Left ventricle myocardium inferior (tissue), 1 donor: Measurements from ENCODE around the gene TENT4B. TPM values are rescaled to one million over a fixed set of nuclear protein-coding genes. Genes with fewer than 3 reads are reported as not detected.
"Not testable (repeated sequence)": the region's sequence is repeated elsewhere in the genome, so short reads cannot be mapped to it uniquely, and the experiment has no call there.

ENCODE experiments used
- DNase-seq: peaks from one replicate; pipeline ENCODE4 v3.0.0-alpha.2; 2020
- H3K27ac ChIP-seq: fragments of 200-600 bp; replicated peaks from 2 replicates; pipeline ENCODE4 v1.8.0; 2021
- H3K27me3 ChIP-seq: fragments of 200-600 bp; 2 replicates; pipeline ENCODE4 v1.8.0; 2021; ENCODE audit warnings: low read depth
- H3K36me3 ChIP-seq: fragments of 200-600 bp; 2 replicates; pipeline ENCODE4 v1.8.0; 2021
- H3K4me1 ChIP-seq: fragments of 200-600 bp; 2 replicates; pipeline ENCODE4 v1.8.0; 2021
- H3K4me3 ChIP-seq: fragments of 200-600 bp; 2 replicates; pipeline ENCODE4 v1.8.0; 2021; ENCODE audit warnings: mild to moderate bottlenecking, moderate library complexity
- H3K9me3 ChIP-seq: fragments of 200-600 bp; replicated peaks from 2 replicates; pipeline ENCODE4 v1.8.0; 2021
- CTCF ChIP-seq: fragments of 200-600 bp; IDR thresholded peaks from 2 replicates; pipeline ENCODE4 v1.8.0; 2021; ENCODE audit warnings: antibody characterized with exemption, mild to moderate bottlenecking, borderline replicate concordance
- intact Hi-C: fragments of 100-400 bp; cut with micrococcal nuclease; formaldehyde crosslinking; loops from one replicate; pipeline ENCODE4 v1.11.0; 2022
- total RNA-seq: library from RNA; stranded (reverse); fragmentation: NEBNext Ultra II Directional; extraction: Animal tissue kit (Norgen Biotek cat#: 25700); gene quantifications from one replicate; pipeline ENCODE4 v1.2.1, GENCODE V29; 2021
- donor health status: DM: no; HTN: yes; CAD: no; lungs with severe emphysema.

Gene TENT4B
- total RNA-seq, 1 donor from 2014 or later: 7.5 TPM

DNA sequence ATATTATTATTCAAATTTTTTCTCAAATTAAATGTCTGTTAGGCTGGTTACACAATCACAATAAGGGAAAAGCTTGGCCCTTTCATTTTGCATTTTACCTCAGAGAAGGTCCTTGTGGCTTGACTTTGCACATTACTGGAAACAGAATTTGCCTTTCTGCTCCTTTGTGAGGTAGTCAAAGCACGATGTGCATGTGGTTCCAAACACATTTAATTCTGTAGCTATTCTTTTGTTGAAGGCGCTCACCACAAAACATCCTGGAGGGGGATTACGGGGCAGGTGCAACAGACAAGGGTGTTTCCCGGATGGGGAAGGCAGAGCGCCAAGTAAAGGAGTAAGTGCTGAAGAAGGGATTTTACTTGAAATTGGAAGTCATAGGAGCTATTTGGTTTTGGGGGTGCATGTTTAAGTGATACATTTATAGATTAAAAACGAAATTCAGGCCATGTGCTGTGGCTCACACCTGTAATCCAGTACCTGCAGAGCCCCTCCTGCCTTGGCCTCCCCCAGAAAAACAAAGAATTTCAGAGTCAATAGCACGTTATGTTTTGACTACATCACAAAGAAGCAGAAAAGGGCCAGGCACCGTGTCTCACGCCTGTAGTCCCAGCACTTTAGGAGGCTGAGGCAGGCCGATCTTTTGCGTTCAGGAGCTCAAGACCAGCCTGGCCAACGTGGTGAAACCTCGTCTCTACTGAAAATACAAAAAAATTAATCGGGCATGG lies 31.2 kb upstream of the TENT4B start:
- DNase-seq: no peak
- Histone ChIP-seq H3K27me3 (no peaks in the 10 kb centered on the region), H3K4me3 (no peak overlapping the region), H3K36me3 (no peaks in the 10 kb centered on the region), H3K27ac (no peak overlapping the region), H3K9me3 (no peaks in the 10 kb centered on the region), H3K4me1 (no peaks in the 10 kb centered on the region)
- TF ChIP-seq CTCF: no peak
- intact Hi-C loops: no loop called here

- H3K27ac ChIP-seq: no peak overlapping the region
- intact Hi-C loops: no loop called here
- H3K4me1 ChIP-seq: no peaks in the 10 kb centered on the region
- DNase-seq: no peak
- no peaks in the 10 kb centered on the region for H3K27me3 ChIP-seq
- H3K4me3 ChIP-seq: no peak overlapping the region
- TF ChIP-seq CTCF: no peak
- no peaks in the 10 kb centered on the region for H3K36me3 ChIP-seq
- H3K9me3 ChIP-seq: no peaks in the 10 kb centered on the region
Observed at GRCh38 chr16:50123417-50123816, 29.7 kb upstream of the TENT4B start.

DNA sequence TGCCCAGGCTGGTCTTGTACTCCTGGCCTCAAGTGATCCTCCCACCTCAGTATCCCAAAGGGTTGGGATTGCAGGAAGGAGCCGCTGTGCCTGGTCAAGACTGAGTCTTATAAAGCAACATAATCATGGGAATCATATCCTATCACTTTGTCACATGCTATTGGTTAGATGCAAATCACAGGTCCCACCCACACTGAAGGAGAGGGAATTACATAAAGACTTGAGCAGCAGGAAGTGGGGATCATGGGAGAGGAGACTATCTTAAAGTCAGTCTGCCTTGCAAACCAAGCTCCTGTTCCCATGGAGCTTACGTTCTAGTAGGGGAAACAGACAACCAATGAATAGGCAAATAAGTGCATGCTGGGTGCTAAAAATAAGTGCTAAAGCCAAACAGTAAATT lies 28.3 kb upstream of the TENT4B start:
- TF ChIP-seq CTCF: no peak
- Histone ChIP-seq H3K4me3 (no peak overlapping the region), H3K4me1 (no peaks in the 10 kb centered on the region), H3K27me3 (no peaks in the 10 kb centered on the region), H3K36me3 (no peaks in the 10 kb centered on the region), H3K27ac (no peak overlapping the region), H3K9me3 (no peaks in the 10 kb centered on the region)
- intact Hi-C loops: no loop called here
- DNase-seq: no peak

DNA sequence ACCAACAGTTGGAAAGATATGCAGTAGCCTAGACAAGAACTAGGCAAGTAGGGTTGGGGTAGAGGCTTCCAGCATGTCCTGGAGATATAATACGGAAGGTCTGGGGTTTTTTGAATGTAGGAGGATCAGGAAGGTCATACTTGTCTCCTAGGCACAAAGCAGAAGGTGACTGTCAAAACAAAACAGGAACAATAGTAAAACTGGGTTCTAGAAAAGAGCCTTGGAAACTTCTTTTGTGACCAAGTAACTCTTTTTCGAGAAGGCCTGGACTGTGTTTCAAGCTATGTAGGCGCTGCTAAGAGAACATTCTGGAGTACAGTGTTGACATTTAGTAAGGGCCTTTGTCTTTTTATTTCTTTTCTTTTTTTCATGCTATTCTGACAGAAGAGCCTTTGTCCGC lies 26.9 kb upstream of the TENT4B start:
- no peak for DNase-seq
- H3K4me1 ChIP-seq: no peaks in the 10 kb centered on the region
- H3K27ac ChIP-seq: no peak overlapping the region
- intact Hi-C loops: no loop called here
- H3K27me3 ChIP-seq: no peaks in the 10 kb centered on the region
- H3K36me3 ChIP-seq: no peaks in the 10 kb centered on the region
- no peak overlapping the region for H3K4me3 ChIP-seq
- TF ChIP-seq CTCF: no peak
- no peaks in the 10 kb centered on the region for H3K9me3 ChIP-seq

DNA sequence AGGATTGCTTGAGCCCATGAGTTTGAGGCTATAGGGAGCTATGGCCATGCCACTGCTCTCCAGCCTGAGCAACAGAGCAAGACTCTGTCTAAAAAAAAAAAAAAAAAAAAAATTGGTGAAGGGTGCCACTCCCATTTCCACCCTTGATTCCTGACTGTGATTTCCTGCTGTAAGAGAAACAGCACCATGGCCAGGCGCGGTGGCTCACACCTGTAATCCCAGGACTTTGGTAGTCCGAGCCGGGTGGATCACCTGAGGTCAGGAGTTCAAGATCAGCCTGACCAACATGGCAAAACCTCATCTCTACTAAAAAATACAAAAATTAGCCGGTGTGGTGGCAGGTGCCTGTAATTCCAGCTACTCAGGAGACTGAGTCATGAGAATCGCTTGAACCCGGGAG lies 20.5 kb upstream of the TENT4B start:
- H3K9me3 ChIP-seq, H3K36me3 ChIP-seq, H3K4me1 ChIP-seq, H3K27me3 ChIP-seq, H3K27ac ChIP-seq, DNase-seq, intact Hi-C loops, H3K4me3 ChIP-seq: not testable (repeated sequence)

GRCh38 chr16:50133214-50133613 lies 19.9 kb upstream of the TENT4B start:
- Histone ChIP-seq H3K4me3 (no peak overlapping the region), H3K4me1 (no peaks in the 10 kb centered on the region), H3K36me3 (no peaks in the 10 kb centered on the region), H3K27me3 (no peaks in the 10 kb centered on the region), H3K27ac (no peak overlapping the region), H3K9me3 (no peaks in the 10 kb centered on the region)
- no peak for DNase-seq
- intact Hi-C loops: no loop called here
- TF ChIP-seq CTCF: no peak
